ENCODE results near the gene SLC22A7.

SLC22A7 gene

DNA sequence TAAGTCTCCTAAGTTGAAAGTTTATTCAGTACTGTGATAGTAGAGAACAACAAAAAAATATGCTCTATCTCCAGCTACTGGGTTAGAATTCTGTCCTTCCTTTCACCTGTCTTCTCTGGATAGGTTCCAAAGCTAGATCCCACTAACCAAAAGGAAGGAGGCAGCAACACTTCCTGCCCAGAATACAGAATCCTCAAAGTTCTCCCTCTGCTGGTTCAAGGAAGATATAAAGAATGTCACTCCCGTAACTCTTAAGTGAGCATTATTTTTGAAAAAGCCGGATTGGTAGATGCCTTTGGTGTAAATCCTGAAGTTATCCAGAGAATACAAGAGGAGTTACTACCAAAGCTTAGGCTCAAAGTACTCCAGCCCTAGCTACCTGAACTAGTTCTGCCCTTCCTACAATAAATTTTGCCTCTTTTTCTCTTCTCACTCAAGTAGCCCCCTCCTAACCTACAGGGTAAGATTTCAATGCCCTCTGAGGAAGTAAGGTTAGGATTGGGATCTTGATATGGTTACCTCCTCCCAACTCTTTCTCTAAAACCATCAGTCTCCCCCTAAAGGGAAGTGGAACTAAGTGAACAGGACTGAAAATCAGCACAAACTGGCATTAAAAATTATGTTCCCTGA, 36.5 kb downstream of the SLC22A7 start:
- Histone ChIP-seq H3K4me1 (ENCODE audit: low read length) (peaks cover 64% of the 10 kb centered on the region), H2AFZ (ENCODE audit: low read depth, low read length) (no peak overlapping the region), H3K27ac (ENCODE audit: low read length) (0 out of 2 replicates have a peak overlapping the region, but pooled peaks have one; percentile 2), H4K20me1 (ENCODE audit: insufficient read depth, low read length) (no peaks in the 10 kb centered on the region), H3K4me2 (ENCODE audit: low read length) (peak overlapping the region; percentile 6), H3K9me3 (ENCODE audit: insufficient read depth, low read length) (no peaks in the 10 kb centered on the region), H3K4me3 (ENCODE audit: low read length) (no peak overlapping the region), H3K36me3 (replicated peaks; ENCODE audit: low read depth, low read length) (peaks cover 38% of the 10 kb centered on the region), H3K9ac (ENCODE audit: low read length) (no peak overlapping the region), H3K27me3 (ENCODE audit: low read depth, low read length) (no peaks in the 10 kb centered on the region), H3K79me2 (ENCODE audit: low read length) (peaks cover 15% of the 10 kb centered on the region)
- TF ChIP-seq, protein P1, sequence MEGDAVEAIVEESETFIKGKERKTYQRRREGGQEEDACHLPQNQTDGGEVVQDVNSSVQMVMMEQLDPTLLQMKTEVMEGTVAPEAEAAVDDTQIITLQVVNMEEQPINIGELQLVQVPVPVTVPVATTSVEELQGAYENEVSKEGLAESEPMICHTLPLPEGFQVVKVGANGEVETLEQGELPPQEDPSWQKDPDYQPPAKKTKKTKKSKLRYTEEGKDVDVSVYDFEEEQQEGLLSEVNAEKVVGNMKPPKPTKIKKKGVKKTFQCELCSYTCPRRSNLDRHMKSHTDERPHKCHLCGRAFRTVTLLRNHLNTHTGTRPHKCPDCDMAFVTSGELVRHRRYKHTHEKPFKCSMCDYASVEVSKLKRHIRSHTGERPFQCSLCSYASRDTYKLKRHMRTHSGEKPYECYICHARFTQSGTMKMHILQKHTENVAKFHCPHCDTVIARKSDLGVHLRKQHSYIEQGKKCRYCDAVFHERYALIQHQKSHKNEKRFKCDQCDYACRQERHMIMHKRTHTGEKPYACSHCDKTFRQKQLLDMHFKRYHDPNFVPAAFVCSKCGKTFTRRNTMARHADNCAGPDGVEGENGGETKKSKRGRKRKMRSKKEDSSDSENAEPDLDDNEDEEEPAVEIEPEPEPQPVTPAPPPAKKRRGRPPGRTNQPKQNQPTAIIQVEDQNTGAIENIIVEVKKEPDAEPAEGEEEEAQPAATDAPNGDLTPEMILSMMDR (IDR thresholded peaks at IDR 0.05; ENCODE audit: low read depth, low read length) = peak; percentile 61
- TF ChIP-seq EZH2phosphoT487 (IDR thresholded peaks at IDR 0.05; ENCODE audit: low read depth) = no peak

DNA sequence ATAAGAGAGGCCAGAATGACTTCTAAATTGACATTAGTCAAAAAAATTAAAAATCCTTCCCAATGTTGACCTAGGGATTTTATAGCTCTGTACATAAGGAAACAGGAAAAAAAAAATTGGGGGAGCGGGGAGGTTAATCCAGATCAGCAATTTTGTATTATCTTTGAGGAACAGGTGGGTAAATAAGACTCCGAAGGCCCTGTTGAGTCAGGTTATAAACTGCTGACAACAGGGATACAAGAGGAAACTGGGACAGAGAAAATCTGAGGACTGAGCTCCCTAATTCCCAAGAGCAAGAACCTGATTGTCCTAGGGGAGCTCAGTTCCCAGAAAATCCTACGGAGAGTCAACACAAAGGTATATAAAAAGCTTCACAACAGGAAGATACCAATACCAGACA, 37.4 kb downstream of the SLC22A7 start:
- H3K9me3 ChIP-seq (ENCODE audit: insufficient read depth, low read length) = no peaks in the 10 kb centered on the region
- H3K9ac ChIP-seq (ENCODE audit: low read length) = no peak overlapping the region

DNA sequence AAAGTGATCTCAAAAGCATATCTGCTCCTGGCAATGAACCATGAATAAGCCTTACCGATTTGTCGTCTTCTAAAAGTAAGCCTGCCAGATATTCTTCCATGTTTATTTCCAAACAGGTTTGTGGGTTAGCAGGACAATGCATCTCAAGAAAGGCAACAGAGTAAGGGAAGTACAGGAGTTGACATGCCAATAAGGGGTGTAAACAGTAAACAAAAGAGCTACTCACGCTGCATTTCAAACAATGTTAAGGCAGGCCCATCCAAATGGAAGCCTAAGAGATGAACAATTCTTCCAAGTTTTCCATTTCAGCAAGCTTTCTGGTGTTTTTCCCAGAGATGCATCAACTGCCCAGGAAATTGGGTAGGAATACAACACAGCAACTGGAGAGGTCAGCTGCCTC, 38.3 kb downstream of the SLC22A7 start:
- Histone ChIP-seq H3K4me3 (ENCODE audit: low read length) (no peak overlapping the region), H2AFZ (ENCODE audit: low read depth, low read length) (no peak overlapping the region), H3K9ac (ENCODE audit: low read length) (no peak overlapping the region), H3K4me1 (ENCODE audit: low read length) (peaks cover 76% of the 10 kb centered on the region), H3K79me2 (ENCODE audit: low read length) (peaks cover 15% of the 10 kb centered on the region), H3K9me3 (ENCODE audit: insufficient read depth, low read length) (no peaks in the 10 kb centered on the region), H3K27ac (ENCODE audit: low read length) (no peak overlapping the region), H3K4me2 (ENCODE audit: low read length) (no peak overlapping the region), H3K36me3 (replicated peaks; ENCODE audit: low read depth, low read length) (peaks cover 49% of the 10 kb centered on the region), H3K27me3 (ENCODE audit: low read depth, low read length) (no peaks in the 10 kb centered on the region), H4K20me1 (ENCODE audit: insufficient read depth, low read length) (no peaks in the 10 kb centered on the region)
- no peak for TF ChIP-seq EZH2phosphoT487 (IDR thresholded peaks at IDR 0.05; ENCODE audit: low read depth)
- TF ChIP-seq, protein P1 (IDR thresholded peaks at IDR 0.05; ENCODE audit: low read depth, low read length) = no peak

More for the DNA sequence above, 37.4 kb downstream of the SLC22A7 start:
- peaks cover 15% of the 10 kb centered on the region for H3K79me2 ChIP-seq (ENCODE audit: low read length)
- H3K27me3 ChIP-seq (ENCODE audit: low read depth, low read length) = no peaks in the 10 kb centered on the region
- H4K20me1 ChIP-seq (ENCODE audit: insufficient read depth, low read length) = no peaks in the 10 kb centered on the region
- TF ChIP-seq, protein P1 (IDR thresholded peaks at IDR 0.05; ENCODE audit: low read depth, low read length) = no peak
- TF ChIP-seq EZH2phosphoT487 (IDR thresholded peaks at IDR 0.05; ENCODE audit: low read depth) = no peak
- H3K4me2 ChIP-seq (ENCODE audit: low read length) = no peak overlapping the region
- H3K4me1 ChIP-seq (ENCODE audit: low read length) = peaks cover 73% of the 10 kb centered on the region
- H3K36me3 ChIP-seq (replicated peaks; ENCODE audit: low read depth, low read length) = peaks cover 47% of the 10 kb centered on the region
- no peak overlapping the region for H3K27ac ChIP-seq (ENCODE audit: low read length)
- H2AFZ ChIP-seq (ENCODE audit: low read depth, low read length) = no peak overlapping the region
- no peak overlapping the region for H3K4me3 ChIP-seq (ENCODE audit: low read length)

DNA sequence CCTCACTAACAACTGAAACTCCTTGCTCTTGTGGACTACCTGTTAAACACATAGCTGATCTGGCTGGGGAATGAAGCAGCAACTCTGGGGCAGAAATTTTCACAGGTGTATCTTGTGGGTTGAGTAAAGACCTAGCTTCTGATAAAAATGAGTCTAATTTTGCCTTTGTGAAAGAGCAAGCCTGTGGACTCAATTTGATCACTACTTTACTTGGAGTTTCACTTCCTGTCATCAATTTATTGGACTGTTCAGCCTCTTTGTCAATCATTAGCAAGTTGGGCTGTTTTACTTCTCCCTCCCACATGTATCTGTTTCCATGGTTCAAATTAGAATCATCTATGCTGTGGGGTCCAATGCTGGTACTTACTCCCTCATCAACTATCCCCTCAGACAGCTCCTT, 40.2 kb downstream of the SLC22A7 start:
- H3K4me3 ChIP-seq (ENCODE audit: low read length) = peak overlapping the region; percentile 52
- H3K4me1 ChIP-seq (ENCODE audit: low read length) = peaks cover 68% of the 10 kb centered on the region
- peak overlapping the region; percentile 98 for H3K27ac ChIP-seq (ENCODE audit: low read length)

More for the DNA sequence above, 40.2 kb downstream of the SLC22A7 start:
- TF ChIP-seq, protein P1 (IDR thresholded peaks at IDR 0.05; ENCODE audit: low read depth, low read length) = no peak
- Histone ChIP-seq H3K9me3 (ENCODE audit: insufficient read depth, low read length) (no peaks in the 10 kb centered on the region), H4K20me1 (ENCODE audit: insufficient read depth, low read length) (no peaks in the 10 kb centered on the region), H3K27me3 (ENCODE audit: low read depth, low read length) (no peaks in the 10 kb centered on the region), H3K4me2 (ENCODE audit: low read length) (peak overlapping the region; percentile 75), H3K9ac (ENCODE audit: low read length) (peak overlapping the region; percentile 80), H2AFZ (ENCODE audit: low read depth, low read length) (no peak overlapping the region), H3K36me3 (replicated peaks; ENCODE audit: low read depth, low read length) (peaks cover 64% of the 10 kb centered on the region), H3K79me2 (ENCODE audit: low read length) (peaks cover 15% of the 10 kb centered on the region)

All from OCI-LY3 (cell line).